DMS53 treated with DMSO at 0.1 percent for 48 hours (cell line): ENCODE data around the gene ACAT1.
"Not testable (repeated sequence)": the region's sequence is repeated elsewhere in the genome, so short reads cannot be mapped to it uniquely, and the experiment has no call there.

ENCODE experiments used
- DNase-seq: peaks from one replicate; lab custom pipeline; 2025; ENCODE audit not compliant: unreplicated experiment; lab: John Stamatoyannopoulos, UW

Gene ACAT1

GRCh38 chr11:108144615-108145014 lies 23.2 kb downstream of the ACAT1 start:
- DNase-seq: no peak

- DNase-seq: no peak
Observed at GRCh38 chr11:108147150-108147549, 25.8 kb downstream of the ACAT1 start.

GRCh38 chr11:108148556-108148955 lies 27.2 kb downstream of the ACAT1 start:
- DNase-seq: no peak

GRCh38 chr11:108154591-108154990 lies 33.2 kb downstream of the ACAT1 start:
- no peak for DNase-seq

- no peak for DNase-seq
Observed at GRCh38 chr11:108160970-108161566, 39.7 kb downstream of the ACAT1 start.

- not testable (repeated sequence) for DNase-seq
Observed at GRCh38 chr11:108162878-108163277, 41.5 kb downstream of the ACAT1 start.

GRCh38 chr11:108167624-108168023 lies 46.3 kb downstream of the ACAT1 start:
- DNase-seq: no peak

- no peak for DNase-seq
Observed at GRCh38 chr11:108170184-108170583, 48.8 kb downstream of the ACAT1 start.

GRCh38 chr11:108177570-108177969 lies 56.2 kb downstream of the ACAT1 start:
- no peak for DNase-seq

GRCh38 chr11:108193725-108194124 lies 72.4 kb downstream of the ACAT1 start:
- DNase-seq: no peak

- DNase-seq: no peak
Observed at GRCh38 chr11:108196901-108197300, 75.5 kb downstream of the ACAT1 start.
